B cell (primary cell): ENCODE results near the gene PTER.

ENCODE experiments used
- EZH2 ChIP-seq: IDR thresholded peaks from 2 replicates; pipeline ENCODE4 v1.6.1; 2012; ENCODE audit warnings: borderline replicate concordance, low read depth, mild to moderate bottlenecking, moderate library complexity, low read length; ENCODE audit not compliant: insufficient read depth, poor library complexity, severe bottlenecking
- TF ChIP-seq, protein P1 (sequence below): fragments of 200-600 bp; IDR thresholded peaks from one replicate; pipeline ENCODE4 v1.8.0; 2022; ENCODE audit warnings: antibody characterized with exemption, mild to moderate bottlenecking

GRCh38 chr10:16392531-16393069 is 44.2 kb upstream of the PTER start:
- TF ChIP-seq, protein P1, sequence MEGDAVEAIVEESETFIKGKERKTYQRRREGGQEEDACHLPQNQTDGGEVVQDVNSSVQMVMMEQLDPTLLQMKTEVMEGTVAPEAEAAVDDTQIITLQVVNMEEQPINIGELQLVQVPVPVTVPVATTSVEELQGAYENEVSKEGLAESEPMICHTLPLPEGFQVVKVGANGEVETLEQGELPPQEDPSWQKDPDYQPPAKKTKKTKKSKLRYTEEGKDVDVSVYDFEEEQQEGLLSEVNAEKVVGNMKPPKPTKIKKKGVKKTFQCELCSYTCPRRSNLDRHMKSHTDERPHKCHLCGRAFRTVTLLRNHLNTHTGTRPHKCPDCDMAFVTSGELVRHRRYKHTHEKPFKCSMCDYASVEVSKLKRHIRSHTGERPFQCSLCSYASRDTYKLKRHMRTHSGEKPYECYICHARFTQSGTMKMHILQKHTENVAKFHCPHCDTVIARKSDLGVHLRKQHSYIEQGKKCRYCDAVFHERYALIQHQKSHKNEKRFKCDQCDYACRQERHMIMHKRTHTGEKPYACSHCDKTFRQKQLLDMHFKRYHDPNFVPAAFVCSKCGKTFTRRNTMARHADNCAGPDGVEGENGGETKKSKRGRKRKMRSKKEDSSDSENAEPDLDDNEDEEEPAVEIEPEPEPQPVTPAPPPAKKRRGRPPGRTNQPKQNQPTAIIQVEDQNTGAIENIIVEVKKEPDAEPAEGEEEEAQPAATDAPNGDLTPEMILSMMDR = no peak
- no peak for TF ChIP-seq EZH2
